Lower lobe of right lung (tissue), 2 donors: ENCODE data around the gene MYO1F. TPM values are rescaled to one million over a fixed set of nuclear protein-coding genes. Genes with fewer than 3 reads are reported as not detected.
"Not testable (repeated sequence)": the region's sequence is repeated elsewhere in the genome, so short reads cannot be mapped to it uniquely, and the experiment has no call there.

Experiments
- ATAC-seq, 2 donors: fragments of 200-7000 bp; cut with Tn5 transposase; one replicate each; pipeline ENCODE4 v1.9.1; 2020 to 2022; ENCODE audit warnings: mild to moderate bottlenecking in 2 of 2, moderate library complexity in 2 of 2
- DNase-seq: peaks from one replicate; pipeline ENCODE4 v3.0.0-alpha.2; 2020
- H3K27ac ChIP-seq: fragments of 200-600 bp; one replicate; pipeline ENCODE4 v1.8.0; 2022
- H3K27me3 ChIP-seq: fragments of 200-600 bp; one replicate; pipeline ENCODE4 v1.8.0; 2022; ENCODE audit warnings: low read depth
- H3K36me3 ChIP-seq: fragments of 200-600 bp; one replicate; pipeline ENCODE4 v1.8.0; 2022; ENCODE audit warnings: mild to moderate bottlenecking
- H3K4me1 ChIP-seq: fragments of 200-600 bp; one replicate; pipeline ENCODE4 v1.8.0; 2022
- H3K4me3 ChIP-seq: fragments of 200-600 bp; one replicate; pipeline ENCODE4 v1.8.0; 2022; ENCODE audit warnings: mild to moderate bottlenecking
- H3K9me3 ChIP-seq: fragments of 200-600 bp; one replicate; pipeline ENCODE4 v1.8.0; 2022
- CTCF ChIP-seq: fragments of 200-600 bp; IDR thresholded peaks from one replicate; pipeline ENCODE4 v1.8.0; 2022; ENCODE audit warnings: antibody characterized with exemption, mild to moderate bottlenecking
- intact Hi-C: fragments of 100-400 bp; cut with DNase I; formaldehyde crosslinking; loops from one replicate; pipeline ENCODE4 v1.11.0; 2022
- long read RNA-seq: library from polyadenylated mRNA; unstranded; transcript quantifications from one replicate; pipeline ENCODE4 v2.0.0, GENCODE V29; 2021
- total RNA-seq: library from RNA; stranded (reverse); fragmentation: NEBNext Ultra II Directional; extraction: Animal tissue kit (Norgen Biotek cat#: 25700); gene quantifications from one replicate; pipeline ENCODE4 v1.2.1, GENCODE V29; 2021
- donor health status: DM: no; HTN: yes; CAD: no; lungs with severe emphysema.

Gene MYO1F
- total RNA-seq: 162 TPM
- long read RNA-seq, full-length matches to known transcripts: 39 of 166 reads
- long read RNA-seq, partial matches to known transcripts: 77 of 166 reads
- long read RNA-seq, other reads (novel, unspliced or antisense): 50 of 166 reads

- Histone ChIP-seq H3K4me3 (peak within 1 kb of the TSS; percentile 60), H3K9me3 (no peaks in the 10 kb centered on the region), H3K36me3 (no peaks in the 10 kb centered on the region), H3K4me1 (peaks cover 53% of the 10 kb centered on the region), H3K27me3 (no peaks in the 10 kb centered on the region), H3K27ac (peak within 1 kb of the TSS; percentile 71)
- TF ChIP-seq CTCF: no peak
- peak; percentile 64 to 70 for ATAC-seq
- DNase-seq: peak; percentile 84
- intact Hi-C loops: no loop called here
Observed at GRCh38 chr19:8577247-8577646, at the start of gene MYO1F. Gene MYO1F, minus strand, starts transcription at chr19:8577442. Its CDS starts 133 bp downstream, at chr19:8577309.

- intact Hi-C loops: no loop called here
Observed at GRCh38 chr19:8626842-8627241, 49.6 kb upstream of the MYO1F start.

GRCh38 chr19:8622886-8623285 is 45.6 kb upstream of the MYO1F start:
- H3K9me3 ChIP-seq, H3K27me3 ChIP-seq, H3K27ac ChIP-seq, H3K36me3 ChIP-seq, DNase-seq, H3K4me1 ChIP-seq, H3K4me3 ChIP-seq, ATAC-seq, intact Hi-C loops: not testable (repeated sequence)

More at GRCh38 chr19:8626842-8627241, 49.6 kb upstream of the MYO1F start:
- no peaks in the 10 kb centered on the region for H3K36me3 ChIP-seq
- H3K27ac ChIP-seq: no peak overlapping the region
- H3K9me3 ChIP-seq: no peaks in the 10 kb centered on the region
- no peaks in the 10 kb centered on the region for H3K4me1 ChIP-seq
- no peak for ATAC-seq
- TF ChIP-seq CTCF: no peak
- H3K4me3 ChIP-seq: no peak overlapping the region
- no peak for DNase-seq
- no peaks in the 10 kb centered on the region for H3K27me3 ChIP-seq

- TF ChIP-seq CTCF: no peak
- ATAC-seq: no peak
- no peak overlapping the region for H3K27ac ChIP-seq
Observed at GRCh38 chr19:8618751-8619150, 41.5 kb upstream of the MYO1F start.

GRCh38 chr19:8617984-8618383 is 40.7 kb upstream of the MYO1F start:
- Histone ChIP-seq H3K4me3 (no peak overlapping the region), H3K27me3 (peaks cover 5% of the 10 kb centered on the region), H3K4me1 (no peaks in the 10 kb centered on the region), H3K36me3 (no peaks in the 10 kb centered on the region), H3K9me3 (no peaks in the 10 kb centered on the region), H3K27ac (no peak overlapping the region)
- intact Hi-C loops: no loop called here
- no peak for TF ChIP-seq CTCF
- ATAC-seq (no peak), DNase-seq (no peak)

More at GRCh38 chr19:8618751-8619150, 41.5 kb upstream of the MYO1F start:
- DNase-seq: no peak
- Histone ChIP-seq H3K4me3 (no peak overlapping the region), H3K4me1 (no peaks in the 10 kb centered on the region), H3K9me3 (no peaks in the 10 kb centered on the region), H3K27me3 (peaks cover 5% of the 10 kb centered on the region), H3K36me3 (no peaks in the 10 kb centered on the region)
- intact Hi-C loops: no loop called here

GRCh38 chr19:8617325-8617724 is 40.1 kb upstream of the MYO1F start:
- intact Hi-C loops, H3K36me3 ChIP-seq, H3K27me3 ChIP-seq, DNase-seq, ATAC-seq, H3K4me3 ChIP-seq, H3K27ac ChIP-seq, H3K9me3 ChIP-seq, H3K4me1 ChIP-seq: not testable (repeated sequence)
